ENCODE measurements around the gene PRDM11. TPM values are rescaled to one million over a fixed set of nuclear protein-coding genes. Genes with fewer than 3 reads are reported as not detected.

The PRDM11 gene
- total and polyA plus RNA-seq, 10 of the 15 experiments (the other 5 are each of a cell fraction or from before 2014, with no cell fraction given): 0.03 to 2.4 (median 0.53) TPM

DNA sequence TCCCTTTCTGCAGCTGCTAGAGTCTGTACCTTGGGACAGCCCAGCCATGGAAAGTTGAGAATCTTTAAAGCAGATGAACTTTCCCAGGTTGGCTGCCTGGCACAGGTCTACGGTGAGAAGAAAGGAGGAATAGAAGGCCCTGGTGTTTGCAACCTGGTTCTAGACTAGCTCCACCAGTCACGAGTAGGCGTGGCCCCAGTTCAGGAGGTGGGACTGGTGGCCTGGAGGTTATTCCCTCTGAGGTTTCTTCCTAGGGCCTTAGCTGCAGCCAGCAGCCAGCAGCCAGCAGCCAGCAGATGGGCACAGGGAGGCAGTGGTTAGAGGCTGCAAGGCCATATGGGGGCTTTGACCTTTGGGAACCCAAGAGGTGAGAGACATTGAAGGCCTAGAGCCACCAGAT, 40.9 kb downstream of the PRDM11 start:
- TF ChIP-seq MYC (IDR thresholded peaks at IDR 0.05; ENCODE audit: insufficient read depth, insufficient read length, insufficient replicate concordance, low read length, severe bottlenecking) (no peak), SREBF1 (IDR thresholded peaks at IDR 0.05; ENCODE audit: low read length) (no peak)
- WGBS (ENCODE audit: insufficient coverage, insufficient replicate concordance, low lambda C conversion rate, missing lambda C conversion rate): 34% methylated on average over 3 of the region's 3 CpGs
- DNase-seq (ENCODE audit: low read depth, low spot score): no peak
- RAD21 ChIA-PET (ENCODE audit: unreplicated experiment): no interaction called here
- H3K4me2 ChIP-seq (ENCODE audit: control insufficient read depth, insufficient read depth): no peak overlapping the region
- H3K9me3 ChIP-seq (replicated peaks; ENCODE audit: control insufficient read depth, insufficient read depth, low read length): no peaks in the 10 kb centered on the region
- no peak overlapping the region for H3K4me3 ChIP-seq
- no peak overlapping the region for H3K9ac ChIP-seq (ENCODE audit: control insufficient read depth, insufficient read depth, low read length)
- intact Hi-C loops (cut with micrococcal nuclease; ENCODE audit: unreplicated experiment) (no loop called here), in situ Hi-C loops (cut with MboI) (no loop called here)
- H2AFZ ChIP-seq (ENCODE audit: control insufficient read depth, low read depth, low read length): no peak overlapping the region
- POLR2A ChIA-PET: no interaction called here
- FAIRE-seq: no peak
- no peaks in the 10 kb centered on the region for H3K4me1 ChIP-seq (ENCODE audit: control insufficient read depth, insufficient read depth, low read length)
- no peak overlapping the region for H3K27ac ChIP-seq (ENCODE audit: control insufficient read depth, insufficient read depth)
- SMC1A ChIA-PET (ENCODE audit: uncharacterized antibody, unreplicated experiment): no interaction called here
- no peaks in the 10 kb centered on the region for H3K36me3 ChIP-seq (ENCODE audit: control insufficient read depth in 2 of 2, insufficient read depth in 2 of 2, low read length in 1 of 2)
- H3K79me2 ChIP-seq (ENCODE audit: control insufficient read depth, insufficient read depth, low read length): no peaks in the 10 kb centered on the region
- no TSS peak for BruUV-seq (replicated peaks)
- CTCF ChIA-PET: no interaction called here
- no peak for ATAC-seq
- H3K27me3 ChIP-seq (replicated peaks in 1 of 2; ENCODE audit: control insufficient read depth in 2 of 2, insufficient read depth in 2 of 2, low read length in 1 of 2): no peaks in the 10 kb centered on the region
- H4K20me1 ChIP-seq (ENCODE audit: control insufficient read depth, insufficient read depth): no peaks in the 10 kb centered on the region

DNA sequence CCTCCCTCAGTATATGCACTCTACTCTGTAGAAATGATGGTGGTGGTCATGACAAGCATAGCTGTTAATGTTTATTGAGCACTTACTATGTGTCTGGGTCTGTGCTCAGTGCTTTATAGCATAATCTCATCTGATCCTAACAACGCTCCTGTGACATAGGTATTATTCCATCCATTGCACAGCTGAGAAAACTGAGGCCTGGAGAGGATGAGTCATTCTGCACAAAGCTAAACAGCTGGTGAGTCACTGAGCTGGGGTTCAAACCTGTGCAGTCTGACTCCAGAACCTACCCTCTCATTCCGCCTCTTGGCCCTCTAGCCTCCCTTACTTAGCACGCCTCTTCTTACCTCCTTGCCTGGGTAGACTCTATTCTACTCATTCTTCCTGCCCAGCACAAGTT, 41.7 kb downstream of the PRDM11 start:
- DNase-seq (ENCODE audit: low read depth, low spot score): no peak
- in situ Hi-C loops (cut with MboI): no loop called here
- ATAC-seq: no peak
- TF ChIP-seq ZSCAN29 (IDR thresholded peaks at IDR 0.05) (no peak), CHD2 (IDR thresholded peaks at IDR 0.05; ENCODE audit: borderline replicate concordance, low read depth, low read length) (no peak), CREM (IDR thresholded peaks at IDR 0.05; ENCODE audit: low read depth) (no peak), RAD51 (IDR thresholded peaks at IDR 0.05) (no peak), YY1 (IDR thresholded peaks at IDR 0.05; ENCODE audit: low read depth, low read length) (no peak), NFYB (IDR thresholded peaks at IDR 0.05; ENCODE audit: insufficient read depth, low read depth, low read length) (no peak), EZH2 (IDR thresholded peaks at IDR 0.05; ENCODE audit: borderline replicate concordance, control insufficient read depth, low read depth, low read length) (no peak), SMAD5 (IDR thresholded peaks at IDR 0.05; ENCODE audit: low read depth) (no peak), TCF7 (IDR thresholded peaks at IDR 0.05; ENCODE audit: borderline replicate concordance) (no peak), KAT2A (conservative IDR thresholded peaks at IDR 0.05; ENCODE audit: control insufficient read depth, low read depth, low read length) (no peak), SP1 (IDR thresholded peaks at IDR 0.05; ENCODE audit: low read depth, low read length) (no peak), TARDBP (IDR thresholded peaks at IDR 0.05; ENCODE audit: borderline replicate concordance) (no peak)
- TF ChIP-seq, protein P1, sequence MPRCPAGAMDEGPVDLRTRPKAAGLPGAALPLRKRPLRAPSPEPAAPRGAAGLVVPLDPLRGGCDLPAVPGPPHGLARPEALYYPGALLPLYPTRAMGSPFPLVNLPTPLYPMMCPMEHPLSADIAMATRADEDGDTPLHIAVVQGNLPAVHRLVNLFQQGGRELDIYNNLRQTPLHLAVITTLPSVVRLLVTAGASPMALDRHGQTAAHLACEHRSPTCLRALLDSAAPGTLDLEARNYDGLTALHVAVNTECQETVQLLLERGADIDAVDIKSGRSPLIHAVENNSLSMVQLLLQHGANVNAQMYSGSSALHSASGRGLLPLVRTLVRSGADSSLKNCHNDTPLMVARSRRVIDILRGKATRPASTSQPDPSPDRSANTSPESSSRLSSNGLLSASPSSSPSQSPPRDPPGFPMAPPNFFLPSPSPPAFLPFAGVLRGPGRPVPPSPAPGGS (IDR thresholded peaks at IDR 0.05; ENCODE audit: borderline replicate concordance, insufficient read depth, low read depth, low read length, poor library complexity, severe bottlenecking): no peak

More for the DNA sequence above, 41.7 kb downstream of the PRDM11 start:
- no peak for FAIRE-seq
- Histone ChIP-seq H3K9me3 (replicated peaks; ENCODE audit: control insufficient read depth, insufficient read depth, low read length) (no peaks in the 10 kb centered on the region), H3K4me2 (ENCODE audit: control insufficient read depth, insufficient read depth) (no peak overlapping the region), H3K36me3 (ENCODE audit: control insufficient read depth in 2 of 2, insufficient read depth in 2 of 2, low read length in 1 of 2) (no peaks in the 10 kb centered on the region), H4K20me1 (ENCODE audit: control insufficient read depth, insufficient read depth) (no peaks in the 10 kb centered on the region), H3K4me1 (ENCODE audit: control insufficient read depth, insufficient read depth, low read length) (no peaks in the 10 kb centered on the region), H3K27ac (ENCODE audit: control insufficient read depth, insufficient read depth) (no peak overlapping the region), H3K4me3 (no peak overlapping the region), H2AFZ (ENCODE audit: control insufficient read depth, low read depth, low read length) (no peak overlapping the region), H3K9ac (ENCODE audit: control insufficient read depth, insufficient read depth, low read length) (no peak overlapping the region), H3K27me3 (replicated peaks in 1 of 2; ENCODE audit: control insufficient read depth in 2 of 2, insufficient read depth in 2 of 2, low read length in 1 of 2) (no peaks in the 10 kb centered on the region), H3K79me2 (ENCODE audit: control insufficient read depth, insufficient read depth, low read length) (no peaks in the 10 kb centered on the region)
- RAD21 ChIA-PET (ENCODE audit: unreplicated experiment): interaction anchor here (1.0 kb wide), 1 partner anchor 106 kb away, joined by 3 read pairs; no protein-coding TSS in a partner anchor
- CTCF ChIA-PET: interaction anchor here (0.6 kb wide), 1 partner anchor 565 kb away, joined by 3 read pairs; no protein-coding TSS in a partner anchor
- intact Hi-C loops (cut with micrococcal nuclease; ENCODE audit: unreplicated experiment): no loop called here
- WGBS (ENCODE audit: insufficient coverage, insufficient replicate concordance, low lambda C conversion rate, missing lambda C conversion rate): 49% methylated on average over 3 of the region's 3 CpGs
- SMC1A ChIA-PET (ENCODE audit: uncharacterized antibody, unreplicated experiment): no interaction called here
- no TSS peak for BruUV-seq (replicated peaks)
- POLR2A ChIA-PET: no interaction called here
